Purkinje cell (primary cell): ENCODE results near the gene HLA-DOB. TPM values are rescaled to one million over a fixed set of nuclear protein-coding genes. Genes with fewer than 3 reads are reported as not detected.

Source experiments
- polyA plus RNA-seq: library from polyadenylated mRNA; unstranded; fragments of >200 nt; fragmentation: Nextera tagmentation; gene quantifications from 2 replicates; pipeline ENCODE4 v1.2.1, GENCODE V29; 2014

Gene HLA-DOB
- polyA plus RNA-seq, result not detected in 2 replicates

GRCh38 chr6:32816746-32817204 lies at the start of gene HLA-DOB:
Gene HLA-DOB (minus strand): TSS chr6:32817002. CDS start chr6:32816951, 51 bp downstream.

GRCh38 chr6:32853541-32854375 lies 37.0 kb upstream of the HLA-DOB start, which contains the start of the genes PSMB9 and TAP1:
Gene PSMB9 (plus strand): TSS chr6:32854192. CDS start chr6:32854230, 38 bp downstream.
Gene TAP1 (minus strand): TSS chr6:32853704. CDS start chr6:32853636, 68 bp downstream.

GRCh38 chr6:32843979-32844838 lies 27.4 kb upstream of the HLA-DOB start, which contains the start of gene PSMB8:
Gene PSMB8 (minus strand): TSS chr6:32844047. CDS start chr6:32843996, 51 bp downstream.

GRCh38 chr6:32838114-32838958 lies 21.5 kb upstream of the HLA-DOB start, which contains the start of gene TAP2:
Gene TAP2 (minus strand): TSS chr6:32838739. CDS start chr6:32838233, 506 bp downstream.

GRCh38 chr6:32763421-32763820 lies 53.4 kb downstream of the HLA-DOB start, which contains the start of gene HLA-DQB2:
Gene HLA-DQB2 (minus strand): TSS chr6:32763532. CDS start chr6:32763470, 62 bp downstream.

Other genes starting within 250 kb of the HLA-DOB start
- gene HLA-DRB1, start 227.2 kb downstream of the HLA-DOB start, polyA plus RNA-seq, result not detected in 2 replicates
- not detected in 2 replicates for gene HLA-DQA1, start 179.6 kb downstream of the HLA-DOB start, polyA plus RNA-seq
- gene HLA-DQB1, start 150.3 kb downstream of the HLA-DOB start, polyA plus RNA-seq, result 1.0 TPM in 1 of 2 replicates, not detected in the other
- gene HLA-DQA2, start 75.6 kb downstream of the HLA-DOB start, polyA plus RNA-seq, result not detected in 2 replicates
- gene HLA-DQB2, start 53.5 kb downstream of the HLA-DOB start, polyA plus RNA-seq, result not detected in 2 replicates
- 4.2 and 4.7 TPM in 2 replicates for gene TAP2, start 21.7 kb upstream of the HLA-DOB start, polyA plus RNA-seq
- 3.1 and 6.6 TPM in 2 replicates for gene PSMB8, start 27.0 kb upstream of the HLA-DOB start, polyA plus RNA-seq
- 3.8 and 5.5 TPM in 2 replicates for gene TAP1, start 36.7 kb upstream of the HLA-DOB start, polyA plus RNA-seq
- gene PSMB9, start 37.2 kb upstream of the HLA-DOB start, polyA plus RNA-seq, result 0.23 and 0.32 TPM in 2 replicates
- not detected in 2 replicates for gene HLA-DMB, start 124.0 kb upstream of the HLA-DOB start, polyA plus RNA-seq
- gene HLA-DMA, start 136.1 kb upstream of the HLA-DOB start, polyA plus RNA-seq, result 1.4 TPM in 1 of 2 replicates, not detected in the other
- gene BRD2, start 151.6 kb upstream of the HLA-DOB start, polyA plus RNA-seq, result 26.5 and 27.3 TPM in 2 replicates
- not detected in 2 replicates for gene HLA-DOA, start 192.6 kb upstream of the HLA-DOB start, polyA plus RNA-seq